Body of pancreas (tissue), 4 donors: ENCODE data around the gene ATAD3B.

ENCODE experiments used
- POLR2A ChIP-seq, 3 donors: fragments of 450-650 bp; IDR thresholded peaks; one replicate each; pipeline ENCODE4 v1.6.1; 2016; ENCODE audit warnings: antibody characterized with exemption in 3 of 3, mild to moderate bottlenecking in 2 of 3
- TF ChIP-seq, protein P1 (sequence below), 7 experiments: fragments of 450-650 bp in 4 of 7; fragments of 200-600 bp in 3 of 7; sonication (generic) in 3 of 7; IDR thresholded peaks; one replicate each; pipeline ENCODE4 v1.5.1; 2016 to 2019; ENCODE audit warnings: antibody characterized with exemption in 7 of 7

DNA sequence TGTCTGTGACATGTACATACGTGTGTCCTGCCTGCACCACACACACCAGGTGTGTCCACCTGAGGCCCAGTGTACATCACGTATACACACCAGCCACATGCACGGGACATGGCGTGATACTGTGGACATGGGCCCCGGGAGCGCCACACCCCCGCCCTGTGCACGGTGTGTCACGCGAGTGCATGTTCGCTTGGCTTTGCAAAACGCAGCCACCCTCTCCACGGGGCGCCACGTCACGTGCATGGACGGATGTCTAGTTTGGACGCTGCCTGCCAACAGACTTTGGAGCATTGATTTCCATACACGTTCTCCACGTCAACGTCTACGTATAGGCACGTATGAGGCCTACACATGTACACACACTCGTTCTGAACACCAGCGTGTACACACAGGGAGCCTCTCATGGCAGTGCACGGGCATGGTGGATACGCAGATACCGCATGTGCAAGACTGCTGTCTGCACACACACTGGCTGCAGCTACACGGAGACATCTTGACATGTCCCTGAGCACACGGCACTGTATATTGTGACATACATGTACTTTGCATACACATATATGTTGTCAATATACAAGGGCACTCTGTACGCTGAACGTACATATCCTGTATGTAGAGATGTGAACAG, 66.2 kb downstream of the ATAD3B start:
- TF ChIP-seq, protein P1, sequence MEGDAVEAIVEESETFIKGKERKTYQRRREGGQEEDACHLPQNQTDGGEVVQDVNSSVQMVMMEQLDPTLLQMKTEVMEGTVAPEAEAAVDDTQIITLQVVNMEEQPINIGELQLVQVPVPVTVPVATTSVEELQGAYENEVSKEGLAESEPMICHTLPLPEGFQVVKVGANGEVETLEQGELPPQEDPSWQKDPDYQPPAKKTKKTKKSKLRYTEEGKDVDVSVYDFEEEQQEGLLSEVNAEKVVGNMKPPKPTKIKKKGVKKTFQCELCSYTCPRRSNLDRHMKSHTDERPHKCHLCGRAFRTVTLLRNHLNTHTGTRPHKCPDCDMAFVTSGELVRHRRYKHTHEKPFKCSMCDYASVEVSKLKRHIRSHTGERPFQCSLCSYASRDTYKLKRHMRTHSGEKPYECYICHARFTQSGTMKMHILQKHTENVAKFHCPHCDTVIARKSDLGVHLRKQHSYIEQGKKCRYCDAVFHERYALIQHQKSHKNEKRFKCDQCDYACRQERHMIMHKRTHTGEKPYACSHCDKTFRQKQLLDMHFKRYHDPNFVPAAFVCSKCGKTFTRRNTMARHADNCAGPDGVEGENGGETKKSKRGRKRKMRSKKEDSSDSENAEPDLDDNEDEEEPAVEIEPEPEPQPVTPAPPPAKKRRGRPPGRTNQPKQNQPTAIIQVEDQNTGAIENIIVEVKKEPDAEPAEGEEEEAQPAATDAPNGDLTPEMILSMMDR (IDR thresholded peaks at IDR 0.05) = no peak
- TF ChIP-seq POLR2A (IDR thresholded peaks at IDR 0.05) = no peak
